ENCODE measurements around the gene CARD9. TPM values are rescaled to one million over a fixed set of nuclear protein-coding genes. Genes with fewer than 3 reads are reported as not detected.

Gene CARD9
- total and polyA plus RNA-seq, 4 donors: 2.3 to 3.4 (median 2.9) TPM

GRCh38 chr9:136343884-136344269 lies 29.6 kb downstream of the CARD9 start:
- 91% methylated on average over 15 of the region's 24 CpGs for WGBS (ENCODE audit: insufficient coverage)
- peaks cover 100% of the 10 kb centered on the region for H3K4me1 ChIP-seq (ENCODE audit: control insufficient read depth, insufficient read depth, low read length)
- H3K27ac ChIP-seq (ENCODE audit: low read depth, low read length): peak overlapping the region; percentile 91
- no peaks in the 10 kb centered on the region for H3K9me3 ChIP-seq (ENCODE audit: control insufficient read depth, insufficient read depth, low read length)
- no peak overlapping the region for H3K4me3 ChIP-seq (ENCODE audit: low read depth, low read length)
- no peak for DNase-seq (ENCODE audit: low read depth in 4 of 6, low spot score in 6 of 6)
- no peaks in the 10 kb centered on the region for H3K27me3 ChIP-seq (ENCODE audit: control insufficient read depth, insufficient read depth, low read length)
- peaks cover 93% of the 10 kb centered on the region for H3K36me3 ChIP-seq (ENCODE audit: control insufficient read depth, insufficient read depth, low read length)

GRCh38 chr9:136343121-136343883 lies 30.2 kb downstream of the CARD9 start:
- H3K27ac ChIP-seq (ENCODE audit: low read depth, low read length): peak overlapping the region; percentile 91
- H3K27me3 ChIP-seq (ENCODE audit: control insufficient read depth, insufficient read depth, low read length): no peaks in the 10 kb centered on the region
- H3K4me3 ChIP-seq (ENCODE audit: low read depth, low read length): peak overlapping the region; percentile 24
- peaks cover 93% of the 10 kb centered on the region for H3K36me3 ChIP-seq (ENCODE audit: control insufficient read depth, insufficient read depth, low read length)
- DNase-seq (ENCODE audit: low read depth in 4 of 6, low spot score in 6 of 6): no peak
- H3K4me1 ChIP-seq (ENCODE audit: control insufficient read depth, insufficient read depth, low read length): peaks cover 97% of the 10 kb centered on the region
- no peaks in the 10 kb centered on the region for H3K9me3 ChIP-seq (ENCODE audit: control insufficient read depth, insufficient read depth, low read length)
- WGBS (ENCODE audit: insufficient coverage): 67% methylated on average over 22 of the region's 23 CpGs

GRCh38 chr9:136342181-136343120 lies 31.0 kb downstream of the CARD9 start:
- WGBS (ENCODE audit: insufficient coverage): 7% methylated on average over 57 of the region's 60 CpGs
- Histone ChIP-seq H3K9me3 (ENCODE audit: control insufficient read depth, insufficient read depth, low read length) (no peaks in the 10 kb centered on the region), H3K27ac (ENCODE audit: low read depth, low read length) (peak overlapping the region; percentile 91), H3K4me1 (ENCODE audit: control insufficient read depth, insufficient read depth, low read length) (peaks cover 88% of the 10 kb centered on the region), H3K27me3 (ENCODE audit: control insufficient read depth, insufficient read depth, low read length) (no peaks in the 10 kb centered on the region), H3K36me3 (ENCODE audit: control insufficient read depth, insufficient read depth, low read length) (peaks cover 93% of the 10 kb centered on the region), H3K4me3 (ENCODE audit: low read depth, low read length) (peak overlapping the region; percentile 24)
- peak in 5 of 6 donors; percentile 62 to 95 (median 80) for DNase-seq (ENCODE audit: low read depth in 4 of 6, low spot score in 6 of 6)

- no peak for DNase-seq (ENCODE audit: low read depth in 4 of 6, low spot score in 6 of 6)
- peaks cover 82% of the 10 kb centered on the region for H3K4me1 ChIP-seq (ENCODE audit: control insufficient read depth, insufficient read depth, low read length)
- no peaks in the 10 kb centered on the region for H3K9me3 ChIP-seq (ENCODE audit: control insufficient read depth, insufficient read depth, low read length)
- WGBS (ENCODE audit: insufficient coverage): 46% methylated on average over 7 of the region's 10 CpGs
- no peak overlapping the region for H3K4me3 ChIP-seq (ENCODE audit: low read depth, low read length)
- H3K27ac ChIP-seq (ENCODE audit: low read depth, low read length): peak overlapping the region; percentile 91
- peaks cover 95% of the 10 kb centered on the region for H3K36me3 ChIP-seq (ENCODE audit: control insufficient read depth, insufficient read depth, low read length)
- H3K27me3 ChIP-seq (ENCODE audit: control insufficient read depth, insufficient read depth, low read length): no peaks in the 10 kb centered on the region
Observed at GRCh38 chr9:136341769-136342168, 31.7 kb downstream of the CARD9 start.

GRCh38 chr9:136341042-136341655 lies 32.3 kb downstream of the CARD9 start:
- 75% methylated on average over 11 of the region's 18 CpGs for WGBS (ENCODE audit: insufficient coverage)
- H3K36me3 ChIP-seq (ENCODE audit: control insufficient read depth, insufficient read depth, low read length): peaks cover 95% of the 10 kb centered on the region
- H3K9me3 ChIP-seq (ENCODE audit: control insufficient read depth, insufficient read depth, low read length): no peaks in the 10 kb centered on the region
- peaks cover 75% of the 10 kb centered on the region for H3K4me1 ChIP-seq (ENCODE audit: control insufficient read depth, insufficient read depth, low read length)
- DNase-seq (ENCODE audit: low read depth in 4 of 6, low spot score in 6 of 6): no peak
- no peaks in the 10 kb centered on the region for H3K27me3 ChIP-seq (ENCODE audit: control insufficient read depth, insufficient read depth, low read length)
- H3K4me3 ChIP-seq (ENCODE audit: low read depth, low read length): no peak overlapping the region
- H3K27ac ChIP-seq (ENCODE audit: low read depth, low read length): peak overlapping the region; percentile 91

- Histone ChIP-seq H3K4me1 (ENCODE audit: control insufficient read depth, insufficient read depth, low read length) (peaks cover 69% of the 10 kb centered on the region), H3K4me3 (ENCODE audit: low read depth, low read length) (no peak overlapping the region), H3K9me3 (ENCODE audit: control insufficient read depth, insufficient read depth, low read length) (no peaks in the 10 kb centered on the region), H3K36me3 (ENCODE audit: control insufficient read depth, insufficient read depth, low read length) (peaks cover 95% of the 10 kb centered on the region), H3K27me3 (ENCODE audit: control insufficient read depth, insufficient read depth, low read length) (no peaks in the 10 kb centered on the region), H3K27ac (ENCODE audit: low read depth, low read length) (no peak overlapping the region)
- 92% methylated on average over 19 of the region's 28 CpGs for WGBS (ENCODE audit: insufficient coverage)
- no peak for DNase-seq (ENCODE audit: low read depth in 4 of 6, low spot score in 6 of 6)
Observed at GRCh38 chr9:136340356-136341041, 33.0 kb downstream of the CARD9 start.

- H3K4me1 ChIP-seq (ENCODE audit: control insufficient read depth, insufficient read depth, low read length): peaks cover 63% of the 10 kb centered on the region
- no peak for DNase-seq (ENCODE audit: low read depth in 4 of 6, low spot score in 6 of 6)
- no peak overlapping the region for H3K4me3 ChIP-seq (ENCODE audit: low read depth, low read length)
- peaks cover 95% of the 10 kb centered on the region for H3K36me3 ChIP-seq (ENCODE audit: control insufficient read depth, insufficient read depth, low read length)
- H3K27me3 ChIP-seq (ENCODE audit: control insufficient read depth, insufficient read depth, low read length): no peaks in the 10 kb centered on the region
- 82% methylated on average over 2 of the region's 12 CpGs for WGBS (ENCODE audit: insufficient coverage)
- no peaks in the 10 kb centered on the region for H3K9me3 ChIP-seq (ENCODE audit: control insufficient read depth, insufficient read depth, low read length)
- no peak overlapping the region for H3K27ac ChIP-seq (ENCODE audit: low read depth, low read length)
Observed at GRCh38 chr9:136339958-136340310, 33.5 kb downstream of the CARD9 start.

- peaks cover 58% of the 10 kb centered on the region for H3K4me1 ChIP-seq (ENCODE audit: control insufficient read depth, insufficient read depth, low read length)
- H3K36me3 ChIP-seq (ENCODE audit: control insufficient read depth, insufficient read depth, low read length): peaks cover 96% of the 10 kb centered on the region
- no peak overlapping the region for H3K4me3 ChIP-seq (ENCODE audit: low read depth, low read length)
- DNase-seq (ENCODE audit: low read depth in 4 of 6, low spot score in 6 of 6): peak in 2 of 6 donors; percentile 37 to 70
- no peak overlapping the region for H3K27ac ChIP-seq (ENCODE audit: low read depth, low read length)
- H3K27me3 ChIP-seq (ENCODE audit: control insufficient read depth, insufficient read depth, low read length): no peaks in the 10 kb centered on the region
- no peaks in the 10 kb centered on the region for H3K9me3 ChIP-seq (ENCODE audit: control insufficient read depth, insufficient read depth, low read length)
- 77% methylated on average over 26 of the region's 32 CpGs for WGBS (ENCODE audit: insufficient coverage)
Observed at GRCh38 chr9:136339173-136339957, 34.1 kb downstream of the CARD9 start.

Data from spinal cord (tissue), 10 donors.